ENCODE measurements around the gene BHLHA15.

DNA sequence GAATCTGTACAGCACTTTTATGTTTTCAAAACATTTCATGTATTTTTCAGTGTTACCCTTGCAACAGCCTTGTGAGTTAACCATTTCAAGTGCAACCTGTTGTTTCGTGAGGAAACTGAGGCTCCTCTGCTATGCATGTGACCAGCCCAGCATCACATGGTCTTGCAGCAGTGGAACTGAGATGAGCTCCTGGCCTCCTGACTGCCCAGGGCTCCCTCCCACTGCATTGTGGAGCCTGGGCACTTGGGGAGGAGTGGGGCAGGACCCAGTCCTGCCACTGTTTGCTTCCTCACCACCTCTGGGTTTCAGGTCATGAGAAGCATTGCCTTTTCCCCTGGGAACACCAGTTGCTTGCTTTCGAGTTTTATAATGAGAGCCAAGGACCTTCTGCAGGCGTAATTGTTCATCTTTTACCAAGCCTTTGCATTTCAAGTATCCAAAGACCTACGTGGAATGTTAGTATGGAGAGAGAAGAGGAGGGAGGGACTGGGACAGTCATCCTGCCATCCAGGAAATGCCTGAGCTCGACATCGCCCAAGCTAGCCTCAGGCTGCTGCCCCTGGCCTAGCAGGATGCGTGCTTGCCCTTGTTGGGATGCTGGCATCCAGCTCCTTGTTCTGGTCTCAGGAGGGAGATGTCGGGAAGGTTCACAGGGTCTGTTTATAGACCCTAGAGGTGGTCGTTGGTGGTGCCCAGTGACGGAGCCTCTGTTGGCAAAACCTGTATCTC is 32.3 kb upstream of the BHLHA15 start:
- TF ChIP-seq, protein P1, sequence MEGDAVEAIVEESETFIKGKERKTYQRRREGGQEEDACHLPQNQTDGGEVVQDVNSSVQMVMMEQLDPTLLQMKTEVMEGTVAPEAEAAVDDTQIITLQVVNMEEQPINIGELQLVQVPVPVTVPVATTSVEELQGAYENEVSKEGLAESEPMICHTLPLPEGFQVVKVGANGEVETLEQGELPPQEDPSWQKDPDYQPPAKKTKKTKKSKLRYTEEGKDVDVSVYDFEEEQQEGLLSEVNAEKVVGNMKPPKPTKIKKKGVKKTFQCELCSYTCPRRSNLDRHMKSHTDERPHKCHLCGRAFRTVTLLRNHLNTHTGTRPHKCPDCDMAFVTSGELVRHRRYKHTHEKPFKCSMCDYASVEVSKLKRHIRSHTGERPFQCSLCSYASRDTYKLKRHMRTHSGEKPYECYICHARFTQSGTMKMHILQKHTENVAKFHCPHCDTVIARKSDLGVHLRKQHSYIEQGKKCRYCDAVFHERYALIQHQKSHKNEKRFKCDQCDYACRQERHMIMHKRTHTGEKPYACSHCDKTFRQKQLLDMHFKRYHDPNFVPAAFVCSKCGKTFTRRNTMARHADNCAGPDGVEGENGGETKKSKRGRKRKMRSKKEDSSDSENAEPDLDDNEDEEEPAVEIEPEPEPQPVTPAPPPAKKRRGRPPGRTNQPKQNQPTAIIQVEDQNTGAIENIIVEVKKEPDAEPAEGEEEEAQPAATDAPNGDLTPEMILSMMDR (IDR thresholded peaks at IDR 0.05) = no peak
- TF ChIP-seq POLR2AphosphoS5 (IDR thresholded peaks at IDR 0.05) = no peak
- no peak for TF ChIP-seq EP300 (IDR thresholded peaks at IDR 0.05; ENCODE audit: low read depth)

All from transverse colon (tissue), 4 donors.